ENCODE results near the gene PTPN11.

DNA sequence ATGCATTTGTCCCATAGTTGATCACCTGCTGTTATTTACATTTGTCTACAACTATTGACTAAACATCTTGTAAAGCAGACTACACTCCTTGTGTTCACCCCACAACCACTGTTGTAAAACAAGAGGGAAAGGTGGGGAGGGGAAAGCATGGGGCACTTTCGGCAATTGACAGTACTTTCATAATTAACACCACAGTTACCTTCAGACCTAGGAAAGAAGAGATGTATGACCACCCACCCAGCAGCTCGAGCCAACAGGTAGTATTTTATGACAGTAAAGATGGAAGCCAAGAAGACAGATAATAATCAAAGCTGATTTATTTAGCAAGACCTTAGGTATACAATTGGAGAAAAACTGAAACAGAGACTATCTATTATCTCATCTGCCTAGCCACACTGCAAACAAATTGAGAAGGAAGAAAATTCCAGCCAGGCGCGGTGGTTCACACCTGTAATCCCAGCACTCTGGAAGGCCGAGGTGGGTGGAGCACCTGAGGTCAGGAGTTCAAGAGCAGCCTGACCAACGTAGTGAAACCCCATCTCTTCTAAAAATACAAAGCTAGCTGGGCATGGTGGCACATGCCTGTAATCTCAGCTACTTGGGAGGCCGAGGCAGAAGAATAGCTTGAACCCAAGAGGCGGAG is 47.8 kb upstream of the PTPN11 start:
- TF ChIP-seq, protein P1, sequence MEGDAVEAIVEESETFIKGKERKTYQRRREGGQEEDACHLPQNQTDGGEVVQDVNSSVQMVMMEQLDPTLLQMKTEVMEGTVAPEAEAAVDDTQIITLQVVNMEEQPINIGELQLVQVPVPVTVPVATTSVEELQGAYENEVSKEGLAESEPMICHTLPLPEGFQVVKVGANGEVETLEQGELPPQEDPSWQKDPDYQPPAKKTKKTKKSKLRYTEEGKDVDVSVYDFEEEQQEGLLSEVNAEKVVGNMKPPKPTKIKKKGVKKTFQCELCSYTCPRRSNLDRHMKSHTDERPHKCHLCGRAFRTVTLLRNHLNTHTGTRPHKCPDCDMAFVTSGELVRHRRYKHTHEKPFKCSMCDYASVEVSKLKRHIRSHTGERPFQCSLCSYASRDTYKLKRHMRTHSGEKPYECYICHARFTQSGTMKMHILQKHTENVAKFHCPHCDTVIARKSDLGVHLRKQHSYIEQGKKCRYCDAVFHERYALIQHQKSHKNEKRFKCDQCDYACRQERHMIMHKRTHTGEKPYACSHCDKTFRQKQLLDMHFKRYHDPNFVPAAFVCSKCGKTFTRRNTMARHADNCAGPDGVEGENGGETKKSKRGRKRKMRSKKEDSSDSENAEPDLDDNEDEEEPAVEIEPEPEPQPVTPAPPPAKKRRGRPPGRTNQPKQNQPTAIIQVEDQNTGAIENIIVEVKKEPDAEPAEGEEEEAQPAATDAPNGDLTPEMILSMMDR (IDR thresholded peaks at IDR 0.05), result no peak
- TF ChIP-seq POLR2A (IDR thresholded peaks at IDR 0.05), result no peak

Data from lower leg skin (tissue), 3 donors.